GM19328 (cell line): Measurements from ENCODE around the gene TCF7L1.

Experiments
- ATAC-seq: cut with Tn5 transposase; IDR thresholded peaks from one replicate; pipeline ENCODE4 v1.9.1; 2021; ENCODE audit warnings: mild to moderate bottlenecking, moderate library complexity; ENCODE audit not compliant: unreplicated experiment

Gene TCF7L1

DNA sequence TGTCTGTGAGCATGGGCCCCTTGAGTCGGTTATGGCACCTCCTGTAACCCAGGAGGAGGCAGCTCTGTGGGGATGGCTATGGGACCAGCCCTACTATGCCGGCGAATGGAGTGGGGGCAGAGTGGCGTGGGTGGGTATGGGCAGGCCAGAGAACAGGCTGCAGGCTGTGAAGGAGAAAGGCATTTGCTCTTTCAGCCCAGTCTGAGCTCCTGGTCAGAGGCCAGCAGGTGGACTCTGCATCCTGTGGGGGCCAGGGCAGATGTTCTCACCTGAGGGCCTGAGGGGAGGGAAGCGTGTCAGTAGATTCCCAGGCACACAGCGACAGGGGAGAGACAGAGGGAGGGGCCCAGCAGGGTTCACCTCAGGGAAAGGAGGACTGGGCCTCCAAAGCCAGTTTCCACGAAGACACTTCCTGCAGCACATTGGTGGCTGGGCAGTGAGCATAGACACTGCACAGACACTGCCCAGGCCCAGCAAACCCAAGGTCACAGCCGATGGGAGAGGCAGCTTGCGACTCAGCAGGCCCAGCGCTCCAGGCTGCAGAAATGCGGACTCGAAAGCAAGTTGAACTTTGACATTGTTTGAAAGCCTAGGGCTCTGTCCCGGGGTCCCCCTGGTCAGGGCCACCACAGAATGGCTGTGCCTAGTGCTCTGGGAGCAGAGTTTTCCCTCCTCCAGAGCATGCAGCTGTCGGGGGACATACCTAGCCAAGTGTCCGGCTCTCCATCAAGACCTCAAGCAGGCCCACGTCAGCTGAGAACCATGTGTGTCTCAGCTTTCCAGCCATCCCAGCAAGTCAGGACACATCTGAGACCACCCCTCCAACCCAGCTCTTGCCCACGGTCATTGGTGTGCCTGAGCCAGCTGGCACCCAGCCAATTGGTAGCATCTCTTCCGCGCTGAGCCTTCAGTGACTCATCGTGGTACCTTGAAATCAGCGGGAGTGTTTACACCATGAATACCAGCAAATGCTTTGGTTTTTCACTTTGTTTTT, 140.8 kb downstream of the TCF7L1 start:
- no peak for ATAC-seq

DNA sequence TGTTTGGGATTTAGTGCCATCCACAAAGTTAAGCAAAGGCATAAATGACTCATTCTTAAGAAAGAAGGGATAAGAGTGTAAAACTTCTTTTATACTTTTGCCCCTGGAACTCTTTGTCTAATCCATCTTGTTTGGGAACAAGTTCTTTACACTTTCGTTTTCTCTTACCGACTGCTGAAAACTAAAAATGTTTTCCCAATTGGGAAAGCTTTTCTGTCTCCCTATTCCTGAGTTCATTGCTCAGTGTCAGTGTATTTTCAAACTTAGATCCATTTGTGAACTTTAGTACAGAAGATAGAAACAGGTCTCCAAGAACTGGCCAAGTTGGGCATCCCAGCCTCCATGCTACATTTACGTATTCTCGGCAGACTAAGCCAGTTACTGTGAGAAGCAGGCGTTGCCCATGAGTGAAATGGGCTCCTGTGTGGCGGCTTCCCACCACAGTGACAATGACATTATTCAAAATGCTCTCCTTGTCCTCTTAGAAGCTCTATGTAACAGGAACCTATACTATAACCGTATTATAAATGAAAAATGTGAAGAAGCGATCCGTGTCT, 142.9 kb downstream of the TCF7L1 start:
- ATAC-seq, result no peak

DNA sequence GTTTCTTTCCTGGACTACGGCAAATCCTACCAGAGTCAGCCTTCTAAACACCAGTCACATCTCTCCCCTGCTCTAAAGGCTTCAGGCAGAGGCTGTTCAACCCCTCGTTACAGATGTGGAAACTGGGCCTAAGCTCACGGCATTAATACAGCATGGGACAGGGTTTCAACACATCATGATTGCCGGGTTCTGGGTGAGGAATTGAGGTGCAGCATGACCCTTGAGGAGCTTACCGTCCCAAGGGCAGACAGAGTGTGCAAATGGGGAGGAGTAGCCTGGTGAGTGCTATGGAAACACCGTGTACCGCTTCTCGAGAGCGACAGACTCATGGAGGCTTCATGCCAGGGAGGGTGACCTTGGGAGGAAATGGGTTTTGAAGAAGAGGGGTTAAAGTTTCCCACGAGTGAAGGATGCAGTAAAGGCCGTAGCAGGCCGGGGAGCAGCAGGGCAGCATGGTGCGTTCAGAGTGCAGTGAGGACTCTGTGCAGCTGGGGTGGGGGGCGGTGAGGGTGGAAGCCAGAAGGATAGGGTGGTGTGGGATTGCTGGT, 143.5 kb downstream of the TCF7L1 start:
- no peak for ATAC-seq

DNA sequence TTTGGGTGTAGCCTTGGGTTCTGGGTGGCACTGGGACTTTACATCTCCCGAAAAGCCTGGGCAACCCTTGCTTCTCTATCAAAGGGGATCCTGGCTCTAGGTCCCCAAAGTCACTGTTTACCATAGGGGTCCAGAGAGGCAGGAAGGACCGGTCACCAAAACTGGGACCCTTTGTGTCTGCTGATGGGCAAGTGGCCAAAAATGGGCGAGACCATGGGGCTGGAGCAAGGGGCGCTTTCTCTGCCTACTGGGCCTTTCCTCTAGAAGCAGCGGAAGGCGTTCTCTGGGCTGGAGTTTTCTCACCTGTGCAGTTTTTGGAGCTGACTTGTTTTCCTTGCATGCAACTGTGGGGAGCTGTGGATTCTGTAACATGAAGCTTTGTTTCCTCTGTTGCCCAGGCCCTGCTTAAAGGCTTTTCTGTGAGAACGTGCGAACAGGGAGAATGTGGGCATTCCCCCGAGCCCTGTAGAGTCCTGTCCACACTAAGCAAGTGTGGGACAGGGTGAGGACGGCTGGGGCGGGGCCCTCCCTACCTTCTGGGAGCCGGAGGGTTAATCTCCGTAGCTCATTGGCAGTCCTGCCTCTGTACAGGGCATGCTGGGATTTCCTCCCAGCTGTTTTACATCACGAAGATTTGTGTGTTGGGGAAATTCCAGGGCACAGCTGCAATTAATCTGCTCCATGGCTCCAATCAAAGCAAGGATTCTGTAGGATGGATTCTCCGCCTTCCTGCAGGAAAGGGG, 144.4 kb downstream of the TCF7L1 start:
- ATAC-seq, result no peak

DNA sequence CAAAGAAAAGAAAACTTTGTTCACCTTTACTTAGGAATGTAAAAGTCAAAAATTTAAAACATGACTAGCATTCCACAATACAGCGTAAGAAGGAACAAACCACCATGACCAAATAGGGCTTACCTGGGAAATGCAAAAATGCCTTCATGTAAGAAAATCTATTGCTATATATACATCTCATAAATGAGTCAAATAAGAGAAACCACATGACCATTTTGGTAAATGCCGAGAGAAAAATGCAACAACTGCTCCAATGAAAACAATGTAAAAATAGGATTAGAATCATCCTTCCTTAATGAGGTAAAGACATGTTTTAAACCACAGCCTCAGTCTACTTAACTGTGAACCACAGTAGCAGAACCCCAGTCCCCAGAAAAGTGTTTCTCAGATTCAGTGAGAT, 145.2 kb downstream of the TCF7L1 start:
- no peak for ATAC-seq

DNA sequence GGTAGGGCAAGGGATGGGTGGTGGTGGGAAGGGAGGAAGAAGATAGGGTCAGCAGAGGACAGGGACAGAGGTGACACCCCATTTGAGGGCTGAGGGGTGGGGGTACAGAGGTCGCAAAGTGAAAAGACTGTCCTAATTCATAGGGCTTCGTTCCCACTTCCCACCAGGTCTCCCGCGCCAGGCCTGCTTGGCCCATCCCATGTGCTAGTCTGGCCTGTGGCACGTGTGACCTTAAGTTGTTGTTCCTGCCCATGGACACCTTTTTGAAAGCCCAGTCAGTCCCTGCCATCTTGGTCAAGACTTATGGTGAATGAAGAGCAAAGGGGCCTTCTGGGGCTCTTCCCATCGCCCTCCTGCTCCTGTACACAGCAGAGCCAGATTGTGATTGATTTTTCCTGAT, 148.4 kb downstream of the TCF7L1 start:
- ATAC-seq, result no peak

DNA sequence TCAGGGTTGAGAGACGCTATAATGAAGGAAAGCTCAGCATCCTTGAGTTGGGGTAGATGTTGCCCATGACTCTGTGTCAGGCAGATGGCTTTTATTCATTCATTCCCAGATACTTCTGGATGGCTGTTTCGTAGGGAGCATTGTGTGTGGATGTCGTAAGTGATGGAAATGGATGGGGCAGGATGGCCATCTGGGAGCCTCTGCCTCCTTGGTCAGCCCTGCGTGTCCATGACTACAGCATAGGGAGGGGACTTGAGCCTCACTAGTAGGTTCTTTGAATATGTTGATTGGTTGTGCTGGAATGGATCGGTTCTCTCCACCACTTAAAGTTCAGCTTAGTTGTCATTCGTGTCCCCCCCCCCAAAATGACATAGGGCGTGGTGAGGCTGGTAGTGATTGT, 149.7 kb downstream of the TCF7L1 start:
- ATAC-seq, result no peak

DNA sequence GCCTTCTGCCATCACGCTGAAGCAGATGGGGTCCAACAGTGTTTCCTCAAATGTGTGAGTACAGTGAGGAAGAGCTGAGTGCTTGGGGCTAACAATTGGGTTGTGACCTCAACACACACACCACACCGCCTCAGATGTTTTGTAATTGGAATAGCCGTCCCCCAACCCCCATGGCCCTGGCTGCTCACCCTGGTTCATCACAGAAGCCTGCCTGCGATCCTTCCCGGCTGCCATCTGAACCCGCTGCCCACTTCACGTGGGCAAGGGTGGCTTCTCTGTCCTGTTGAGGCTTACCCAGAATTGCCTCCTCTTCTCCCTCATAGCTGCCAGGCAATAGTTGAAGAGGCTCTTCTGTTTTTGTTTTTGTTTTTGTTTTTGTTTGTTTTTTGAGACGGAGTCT, 150.4 kb downstream of the TCF7L1 start:
- no peak for ATAC-seq

DNA sequence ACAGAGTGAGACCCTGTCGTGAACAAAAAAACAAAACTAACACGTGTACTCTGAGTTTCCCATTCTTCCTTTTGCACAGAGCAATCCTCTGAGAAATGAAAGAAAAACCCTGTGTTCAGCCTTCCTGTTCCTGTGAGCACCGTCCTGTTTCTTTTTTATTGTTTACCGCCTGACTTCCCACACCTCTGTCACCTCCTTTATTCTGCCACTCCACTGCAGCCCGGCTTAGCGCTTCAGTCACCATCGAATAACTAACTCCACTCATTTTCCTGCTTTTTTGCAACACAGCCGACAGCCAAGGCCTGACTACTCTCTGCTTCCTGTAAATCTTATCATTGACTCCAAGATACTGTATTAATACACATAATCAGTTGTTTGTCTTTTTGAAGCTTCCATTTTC, 153.7 kb downstream of the TCF7L1 start:
- ATAC-seq, result no peak

DNA sequence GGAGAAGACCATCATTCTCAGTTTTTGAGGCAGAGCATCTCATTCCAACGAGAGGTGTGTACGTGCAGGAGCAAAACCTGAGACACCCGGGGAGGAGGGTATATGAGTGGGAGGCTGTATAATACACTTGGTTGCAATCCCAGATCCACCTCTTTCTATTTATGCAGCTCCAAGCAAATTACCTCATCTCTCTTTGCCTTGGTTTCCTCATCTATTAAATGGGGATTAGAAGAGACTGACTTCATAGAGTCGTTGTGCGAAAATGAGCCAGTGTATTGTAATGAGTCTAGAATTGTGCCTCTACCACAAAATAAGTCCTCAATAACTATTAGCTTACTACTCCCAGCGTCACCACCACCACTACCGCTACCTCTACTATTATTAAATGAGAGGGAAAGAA, 154.5 kb downstream of the TCF7L1 start:
- ATAC-seq, result no peak

DNA sequence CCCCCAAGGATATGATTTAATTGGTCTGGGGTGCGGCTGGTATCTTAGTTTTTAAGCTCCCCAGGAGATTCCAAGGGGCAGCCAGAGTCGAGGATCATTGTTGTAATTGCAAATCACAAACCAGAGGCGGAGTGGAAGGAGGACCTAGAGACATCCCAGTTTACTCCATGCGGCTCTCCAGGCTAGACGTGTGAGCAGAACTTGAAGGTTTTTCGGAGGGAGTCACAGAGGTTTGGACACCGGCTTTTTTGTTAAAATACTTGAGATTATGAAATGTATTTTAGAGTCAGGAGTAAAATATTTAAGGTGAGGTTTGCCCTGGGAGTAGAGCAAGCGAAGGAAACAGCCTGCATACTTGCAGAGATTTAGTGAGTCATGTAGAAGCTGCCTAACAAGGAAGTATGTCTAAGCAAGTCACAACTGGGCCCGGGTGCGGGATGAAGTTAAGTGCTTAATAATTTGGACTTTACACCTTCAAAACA, 155.1 kb downstream of the TCF7L1 start:
- ATAC-seq, result no peak

DNA sequence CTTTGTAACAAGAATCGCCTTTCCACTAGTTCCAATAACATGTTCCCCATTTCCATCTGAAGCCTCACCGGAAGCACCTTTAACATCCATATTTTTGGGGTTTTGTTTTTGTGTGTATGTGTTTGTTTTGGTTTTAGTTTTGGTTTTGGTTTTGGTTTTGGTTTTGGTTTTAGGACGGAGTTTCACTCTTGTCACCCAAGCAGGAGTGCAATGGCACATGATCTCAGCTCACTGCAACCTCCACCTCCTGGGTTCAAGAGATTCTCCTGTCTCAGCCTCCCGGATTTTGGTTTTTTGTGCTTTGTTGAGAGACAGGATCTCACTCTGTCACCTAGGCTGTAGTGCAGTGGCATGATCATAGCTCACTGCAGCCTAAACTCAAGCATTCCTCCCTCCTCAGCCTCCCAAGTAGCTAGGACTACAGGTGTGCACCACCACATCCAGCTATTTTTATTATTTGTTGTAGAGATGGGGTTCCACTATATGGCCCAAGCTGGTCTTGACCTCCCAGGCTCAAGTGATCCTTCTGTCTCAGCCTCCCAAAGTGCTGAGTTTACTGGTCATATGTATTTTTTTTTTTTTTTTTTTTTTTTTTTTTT, 158.3 kb downstream of the TCF7L1 start:
- no peak for ATAC-seq

DNA sequence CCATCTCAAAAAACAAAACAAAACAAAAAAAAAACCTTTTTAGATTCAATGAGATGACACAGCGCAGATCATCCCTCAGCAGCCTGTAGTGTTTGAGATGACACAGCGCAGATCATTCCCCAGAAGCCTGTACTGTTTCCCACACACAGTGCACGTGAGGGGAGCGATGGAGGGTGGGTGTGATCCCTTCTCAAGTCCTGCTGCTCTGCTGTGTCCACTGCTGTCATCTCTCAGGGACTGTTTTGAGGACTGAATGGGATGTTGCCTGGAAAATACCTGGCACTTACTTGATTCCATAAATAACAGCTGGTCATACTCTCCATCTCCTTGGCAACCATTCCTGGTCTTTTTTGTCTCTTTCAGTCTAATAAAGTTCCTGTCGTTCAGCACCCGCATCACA, 168.9 kb downstream of the TCF7L1 start:
- no peak for ATAC-seq

DNA sequence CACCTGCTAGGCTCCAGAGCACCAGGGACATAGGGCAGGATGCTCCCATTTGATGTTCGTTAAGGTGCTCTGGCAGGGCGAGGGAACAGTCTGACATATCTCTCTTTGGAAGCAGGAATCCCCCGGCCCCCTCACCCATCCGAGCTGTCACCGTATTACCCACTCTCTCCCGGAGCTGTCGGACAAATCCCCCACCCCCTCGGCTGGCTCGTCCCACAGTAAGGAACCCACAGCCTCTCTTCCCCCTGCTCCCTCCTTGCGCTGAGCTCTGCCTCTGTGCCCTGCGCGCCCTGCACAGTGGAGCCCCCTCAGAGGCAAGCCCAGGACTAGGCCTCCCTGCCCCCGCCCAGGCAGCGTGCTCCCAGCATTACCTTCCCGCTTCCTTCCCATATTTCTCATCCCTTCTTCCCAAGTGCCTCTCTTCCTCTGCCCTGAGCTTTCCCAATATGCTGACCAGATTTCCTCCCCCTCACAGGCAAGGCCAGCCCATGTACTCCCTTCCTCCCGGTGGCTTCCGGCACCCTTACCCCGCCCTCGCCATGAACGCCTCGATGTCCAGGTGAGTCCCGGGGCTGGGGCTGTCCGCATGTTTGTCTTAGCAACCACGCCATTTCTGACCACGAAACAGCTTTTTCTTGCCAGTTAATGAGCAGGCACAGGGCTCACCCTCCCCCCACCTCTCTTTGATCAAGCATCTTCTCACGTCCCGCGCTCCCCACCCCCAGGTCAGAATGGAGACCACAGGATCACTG, 170.8 kb downstream of the TCF7L1 start:
- no peak for ATAC-seq

DNA sequence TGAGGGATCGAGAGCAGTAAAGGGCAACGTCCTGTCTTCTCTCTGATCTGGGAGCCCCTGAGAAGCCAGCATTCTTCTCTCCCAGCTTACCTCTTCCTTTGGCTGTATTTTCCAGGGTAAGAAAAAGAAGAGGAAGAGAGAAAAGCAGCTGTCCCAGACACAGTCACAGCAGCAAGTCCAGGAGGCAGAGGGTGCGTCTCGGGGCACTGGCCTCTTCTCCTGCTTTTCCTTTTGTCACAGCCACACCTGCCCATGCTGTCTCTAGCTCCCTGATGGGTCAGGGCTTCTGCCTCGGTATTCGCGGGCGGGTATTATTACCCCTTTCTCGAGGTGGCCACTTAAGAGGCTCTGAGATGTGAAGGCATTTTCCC, 174.3 kb downstream of the TCF7L1 start:
- no peak for ATAC-seq

DNA sequence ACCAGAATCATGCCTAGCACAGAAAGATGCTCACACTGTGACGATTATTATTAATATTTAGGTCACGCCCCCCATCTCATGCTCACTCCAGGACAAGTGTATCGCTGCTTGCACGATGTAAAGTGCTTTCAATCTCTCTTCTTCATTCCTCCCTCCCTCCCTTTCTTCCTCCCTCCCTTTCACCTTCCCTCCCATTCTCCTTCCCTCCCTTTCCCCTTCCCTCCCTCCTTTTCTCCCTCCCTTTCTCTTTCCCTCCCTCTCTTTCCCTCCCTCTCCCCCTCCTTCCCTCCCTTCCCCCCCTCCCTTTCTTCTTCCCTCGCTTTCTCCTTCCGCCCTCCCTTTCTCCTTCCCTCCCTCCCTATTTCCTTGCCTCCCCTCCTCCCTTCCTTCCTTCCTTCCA, 175.0 kb downstream of the TCF7L1 start:
- ATAC-seq, result no peak

DNA sequence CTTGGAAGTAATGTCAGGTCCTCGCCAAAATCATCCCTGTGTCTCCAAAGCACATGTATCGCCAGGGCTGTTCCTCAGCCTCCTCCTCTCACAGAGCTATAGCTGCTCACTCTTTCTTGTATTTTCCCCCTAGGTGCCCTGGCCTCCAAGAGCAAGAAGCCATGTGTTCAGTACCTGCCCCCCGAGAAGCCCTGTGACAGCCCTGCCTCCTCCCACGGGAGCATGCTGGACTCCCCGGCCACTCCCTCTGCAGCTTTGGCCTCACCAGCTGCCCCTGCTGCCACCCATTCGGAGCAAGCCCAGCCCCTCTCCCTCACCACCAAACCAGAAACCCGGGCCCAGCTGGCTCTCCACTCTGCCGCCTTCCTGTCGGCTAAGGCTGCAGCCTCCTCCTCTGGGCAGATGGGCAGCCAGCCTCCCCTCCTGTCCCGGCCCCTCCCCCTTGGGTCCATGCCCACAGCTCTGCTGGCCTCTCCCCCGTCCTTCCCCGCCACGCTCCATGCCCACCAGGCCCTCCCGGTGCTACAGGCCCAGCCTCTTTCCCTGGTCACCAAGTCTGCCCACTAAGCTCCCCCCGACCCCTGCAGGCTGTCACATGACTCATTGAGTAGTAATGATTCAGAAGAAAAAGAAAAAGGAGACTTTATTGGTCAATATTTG, 175.8 kb downstream of the TCF7L1 start:
- no peak for ATAC-seq

DNA sequence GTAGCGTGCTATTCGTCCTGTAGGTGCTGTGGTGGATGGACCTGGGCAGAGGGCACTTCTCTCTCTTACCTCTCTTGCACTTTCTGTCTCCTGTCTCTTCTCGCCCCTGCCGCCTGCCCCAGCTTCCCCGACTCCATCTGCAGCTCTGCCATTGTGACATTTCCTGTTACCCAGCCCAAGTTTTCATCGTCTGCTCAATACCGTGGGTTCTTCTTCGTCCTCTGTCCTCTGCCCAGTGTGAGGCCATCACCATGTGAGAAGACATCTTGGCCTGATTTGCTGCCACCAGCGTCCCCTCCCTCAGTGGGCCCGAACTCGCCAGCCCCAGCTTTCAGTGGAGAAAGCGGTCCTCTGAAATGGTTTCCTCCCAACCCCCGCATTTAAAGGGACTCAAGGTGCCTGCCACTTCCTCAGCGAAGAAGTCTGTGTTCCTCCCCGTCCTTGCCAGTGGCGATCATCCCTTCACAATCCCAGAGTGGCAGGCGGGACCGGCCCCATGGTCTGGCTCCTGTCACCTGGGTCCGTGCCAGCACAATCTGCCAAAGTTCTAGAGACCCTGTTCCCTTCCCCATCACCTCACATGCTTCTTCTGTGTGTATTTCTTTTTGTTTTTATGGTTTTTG, 176.6 kb downstream of the TCF7L1 start:
- ATAC-seq, result no peak

DNA sequence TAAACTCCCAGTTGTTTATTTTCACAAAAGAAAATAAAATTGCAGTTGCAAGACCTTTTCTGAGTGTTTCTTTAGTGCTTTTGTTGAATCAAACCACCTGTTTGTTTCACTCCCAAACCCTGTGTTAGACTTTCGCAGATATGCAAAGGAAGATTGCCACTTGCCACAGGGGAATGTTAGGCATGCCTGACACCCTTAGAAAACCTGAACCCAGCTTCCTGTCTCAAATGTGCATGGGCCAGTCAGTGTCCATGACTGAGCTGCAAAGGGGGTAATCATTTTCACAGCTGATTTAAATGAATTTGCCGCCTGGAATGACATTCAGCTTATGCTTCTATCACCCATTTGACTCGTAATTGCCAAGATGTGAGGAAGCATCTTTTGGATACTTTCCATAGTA, 177.1 kb downstream of the TCF7L1 start:
- ATAC-seq, result no peak
